T-cell (primary cell): ENCODE data around the gene AGGF1. TPM values are rescaled to one million over a fixed set of nuclear protein-coding genes. Genes with fewer than 3 reads are reported as not detected.

ENCODE experiments used
- ATAC-seq, 4 experiments: fragments of 200-7000 bp in 3 of 4; fragments of 150-1000 bp in 1 of 4; cut with Tn5 transposase; replicated peaks in 1 of 4; 1 replicate in 3 of 4; 2 replicates in 1 of 4; pipeline ENCODE4 v1.10.0; 2021; ENCODE audit warnings: moderate library complexity in 3 of 4, mild to moderate bottlenecking in 2 of 4, moderate number of reproducible peaks in 1 of 4
- CTCF ChIA-PET, 2 donors: fragments of 300-600 bp; sonication (Branson Sonifier 250); formaldehyde crosslinking; loops; one replicate each; lab custom pipeline; 2022; ENCODE audit warnings: antibody characterized with exemption in 2 of 2; lab: Charles Lee
- POLR2A ChIA-PET, 2 donors: fragments of 300-600 bp; sonication (Branson Sonifier 250); formaldehyde crosslinking; loops; one replicate each; lab custom pipeline; 2022; ENCODE audit warnings: antibody characterized with exemption in 2 of 2; lab: Charles Lee
- DNase-seq, 35 experiments: peaks; one replicate each; pipeline versions ENCODE4 v3.0.0 to v3.0.0-alpha.2; 2013 to 2023
- H3K27ac ChIP-seq: one replicate; pipeline ENCODE4 v1.5.1; 2013; ENCODE audit warnings: low read length
- H3K27me3 ChIP-seq, 2 experiments: replicated peaks in 1 of 2; 1 replicate in 1 of 2; 2 replicates in 1 of 2; pipeline versions ENCODE4 v1.6.1 to v1.7.0; 2013; ENCODE audit warnings: low read length in 1 of 2, mixed read lengths in 1 of 2; ENCODE audit not compliant: control insufficient read depth in 2 of 2, insufficient read depth in 2 of 2; ENCODE audit errors: extremely low read depth in 1 of 2
- H3K36me3 ChIP-seq, 2 donors: 1 replicate in 1 of 2; 2 replicates in 1 of 2; pipeline versions ENCODE4 v1.6.1 to v1.7.0; 2013; ENCODE audit warnings: low read length in 1 of 2; ENCODE audit not compliant: control insufficient read depth in 2 of 2, insufficient read depth in 1 of 2; ENCODE audit errors: extremely low read depth in 1 of 2
- H3K4me1 ChIP-seq, 2 experiments: 1 replicate in 1 of 2; 2 replicates in 1 of 2; pipeline versions ENCODE4 v1.6.1 to v1.7.0; 2013; ENCODE audit warnings: low read length in 2 of 2, mixed read lengths in 1 of 2; ENCODE audit not compliant: insufficient read depth in 2 of 2, control insufficient read depth in 1 of 2; ENCODE audit errors: extremely low read depth in 1 of 2
- H3K4me3 ChIP-seq, 2 donors: 1 replicate in 1 of 2; 2 replicates in 1 of 2; pipeline versions ENCODE4 v1.5.1 to v1.7.0; 2013; ENCODE audit warnings: mild to moderate bottlenecking in 2 of 2, low read length in 1 of 2, moderate library complexity in 1 of 2; ENCODE audit not compliant: control insufficient read depth in 1 of 2; ENCODE audit errors: extremely low read depth in 1 of 2
- H3K9me3 ChIP-seq: 2 replicates; pipeline ENCODE4 v1.7.0; 2013
- H3K27ac Mint-ChIP-seq, 2 donors: one replicate each; pipeline ENCODE4 v1.8.0; 2020 to 2021; ENCODE audit warnings: mild to moderate bottlenecking in 2 of 2, mixed read lengths in 2 of 2
- H3K27me3 Mint-ChIP-seq, 2 donors: one replicate each; pipeline ENCODE4 v1.8.0; 2021 to 2022; ENCODE audit warnings: mixed read lengths in 2 of 2
- H3K36me3 Mint-ChIP-seq: one replicate; pipeline ENCODE4 v1.8.0; 2021; ENCODE audit warnings: mixed read lengths
- H3K4me1 Mint-ChIP-seq, 3 donors: one replicate each; pipeline ENCODE4 v1.8.0; 2020 to 2022; ENCODE audit warnings: mixed read lengths in 3 of 3, mild to moderate bottlenecking in 1 of 3
- H3K4me3 Mint-ChIP-seq, 3 donors: one replicate each; pipeline ENCODE4 v1.8.0; 2020 to 2022; ENCODE audit warnings: mild to moderate bottlenecking in 3 of 3, mixed read lengths in 3 of 3, moderate library complexity in 3 of 3
- H3K9me3 Mint-ChIP-seq, 3 donors: one replicate each; pipeline ENCODE4 v1.8.0; 2020 to 2022; ENCODE audit warnings: mixed read lengths in 3 of 3
- WGBS: methylation state at CpG from one replicate; pipeline ENCODE4 v1.1.5; 2013; ENCODE audit warnings: missing lambda C conversion rate; ENCODE audit not compliant: insufficient coverage; 5-methylcytosine and 5-hydroxymethylcytosine counted together
- total RNA-seq, 35 experiments: library from RNA in 6 of 35; stranded (reverse) in 6 of 35; fragments of 120-200 nt in 1 of 35; gene quantifications; one replicate each; pipeline versions ENCODE4 v1.2.1 to v1.2.4 and lab custom pipeline; 2013 to 2026

AGGF1 gene
- 10 to 100 TPM; 16.7 to 32.7 (median 27.5) TPM for total RNA-seq
- total RNA-seq (2013), result 27.6 TPM
- total RNA-seq (lab: John Stamatoyannopoulos, UW), result 12.5 to 37.9 (median 21.2) reads per million in 29 experiments

GRCh38 chr5:77030097-77031071 is at the start of gene AGGF1:
Gene AGGF1, plus strand, starts transcription at chr5:77030404. Its CDS starts 363 bp downstream, at chr5:77030767.
- Histone ChIP-seq H3K27ac (peak within 1 kb of the TSS; percentile 71), H3K4me1 (peaks cover 4 to 17% of the 10 kb centered on the region in 2 experiments), H3K27me3 (no peaks in the 10 kb centered on the region), H3K9me3 (peaks cover 8% of the 10 kb centered on the region), H3K4me3 (peak within 1 kb of the TSS; percentile 74 to 89), H3K36me3 (peaks cover 0 to 14% of the 10 kb centered on the region in 2 donors)
- H3K36me3 Mint-ChIP-seq, result peaks cover 13% of the 10 kb centered on the region
- H3K4me1 Mint-ChIP-seq, result peaks cover 28 to 46% (median 46%) of the 10 kb centered on the region in 3 donors
- under 1% methylated on average over 81 of the region's 82 CpGs for WGBS
- no peaks in the 10 kb centered on the region for H3K27me3 Mint-ChIP-seq
- CTCF ChIA-PET, result interaction anchor here (0.6 to 2.0 kb wide), 7 partner anchors 14 to 462 kb away, joined by 3 to 9 read pairs (median 4); partner anchors contain the start of gene WDR41 (in 1 of the 2)
- H3K4me3 Mint-ChIP-seq, result peak within 1 kb of the TSS; percentile 76 to 96 (median 94)
- H3K9me3 Mint-ChIP-seq, result peaks cover 6 to 12% (median 10%) of the 10 kb centered on the region in 3 donors
- ATAC-seq (peak; percentile 98 to 99 (median 98)), DNase-seq (peak; percentile 78 to 96 (median 91))
- peak within 1 kb of the TSS; percentile 90 to 94 for H3K27ac Mint-ChIP-seq
- POLR2A ChIA-PET, result interaction anchor here in 1 of 2 donors (0.5 to 0.7 kb wide), 2 partner anchors 57 to 1356 kb away, joined by 3 to 4 read pairs; partner anchors contain the start of gene ZBED3

- no peaks in the 10 kb centered on the region for H3K36me3 ChIP-seq
Measured at GRCh38 chr5:76980518-76981144, 49.6 kb upstream of the AGGF1 start.

GRCh38 chr5:76982450-76982849 is 47.8 kb upstream of the AGGF1 start:
- no peak overlapping the region for H3K27ac Mint-ChIP-seq
- Histone ChIP-seq H3K9me3 (no peaks in the 10 kb centered on the region), H3K4me3 (no peak overlapping the region), H3K27me3 (no peaks in the 10 kb centered on the region), H3K27ac (no peak overlapping the region), H3K4me1 (no peaks in the 10 kb centered on the region), H3K36me3 (no peaks in the 10 kb centered on the region)
- ATAC-seq (no peak), DNase-seq (no peak)
- H3K27me3 Mint-ChIP-seq, result no peaks in the 10 kb centered on the region
- H3K4me1 Mint-ChIP-seq, result no peaks in the 10 kb centered on the region
- no CpG with 5 or more reads among the region's 2 CpGs for WGBS
- no peaks in the 10 kb centered on the region for H3K9me3 Mint-ChIP-seq
- H3K4me3 Mint-ChIP-seq, result no peak overlapping the region
- no peaks in the 10 kb centered on the region for H3K36me3 Mint-ChIP-seq
- ChIA-PET POLR2A (no interaction called here), CTCF (no interaction called here)

More at GRCh38 chr5:76980518-76981144, 49.6 kb upstream of the AGGF1 start:
- no peaks in the 10 kb centered on the region for H3K36me3 Mint-ChIP-seq
- H3K9me3 Mint-ChIP-seq, result no peaks in the 10 kb centered on the region
- ChIA-PET CTCF (no interaction called here), POLR2A (no interaction called here)
- no peaks in the 10 kb centered on the region for H3K27me3 ChIP-seq
- no peak overlapping the region for H3K27ac ChIP-seq
- H3K4me1 Mint-ChIP-seq, result no peaks in the 10 kb centered on the region
- H3K4me1 ChIP-seq, result no peaks in the 10 kb centered on the region
- H3K4me3 ChIP-seq, result no peak overlapping the region
- ATAC-seq (no peak), DNase-seq (no peak)
- 100% methylated on average over 4 of the region's 8 CpGs for WGBS
- H3K27me3 Mint-ChIP-seq, result no peaks in the 10 kb centered on the region
- no peak overlapping the region for H3K27ac Mint-ChIP-seq
- no peak overlapping the region for H3K4me3 Mint-ChIP-seq
- no peaks in the 10 kb centered on the region for H3K9me3 ChIP-seq

- DNase-seq (no peak), ATAC-seq (no peak)
- Histone ChIP-seq H3K27ac (no peak overlapping the region), H3K9me3 (no peaks in the 10 kb centered on the region), H3K27me3 (no peaks in the 10 kb centered on the region), H3K36me3 (no peaks in the 10 kb centered on the region), H3K4me3 (no peak overlapping the region), H3K4me1 (no peaks in the 10 kb centered on the region)
- H3K27me3 Mint-ChIP-seq, result no peaks in the 10 kb centered on the region
- no peaks in the 10 kb centered on the region for H3K4me1 Mint-ChIP-seq
- no peak overlapping the region for H3K4me3 Mint-ChIP-seq
- H3K36me3 Mint-ChIP-seq, result no peaks in the 10 kb centered on the region
- ChIA-PET CTCF (no interaction called here), POLR2A (no interaction called here)
- H3K27ac Mint-ChIP-seq, result no peak overlapping the region
- no peaks in the 10 kb centered on the region for H3K9me3 Mint-ChIP-seq
- 93% methylated on average over 3 of the region's 3 CpGs for WGBS
Measured at GRCh38 chr5:76983468-76983867, 46.7 kb upstream of the AGGF1 start.

- Mint-ChIP-seq H3K27me3 (no peaks in the 10 kb centered on the region), H3K36me3 (no peaks in the 10 kb centered on the region), H3K9me3 (no peaks in the 10 kb centered on the region), H3K27ac (no peak overlapping the region), H3K4me1 (no peaks in the 10 kb centered on the region), H3K4me3 (no peak overlapping the region)
- Histone ChIP-seq H3K36me3 (no peaks in the 10 kb centered on the region), H3K4me3 (no peak overlapping the region), H3K4me1 (no peaks in the 10 kb centered on the region), H3K27ac (no peak overlapping the region), H3K27me3 (no peaks in the 10 kb centered on the region), H3K9me3 (no peaks in the 10 kb centered on the region)
- ChIA-PET CTCF (no interaction called here), POLR2A (no interaction called here)
- no peak for ATAC-seq
- DNase-seq, result no peak
- WGBS, result 72% methylated on average over 3 of the region's 6 CpGs
Measured at GRCh38 chr5:76986825-76987526, 43.2 kb upstream of the AGGF1 start.

GRCh38 chr5:76990899-76991459 is 39.2 kb upstream of the AGGF1 start:
- Histone ChIP-seq H3K9me3 (no peaks in the 10 kb centered on the region), H3K36me3 (no peaks in the 10 kb centered on the region), H3K27ac (no peak overlapping the region), H3K27me3 (no peaks in the 10 kb centered on the region), H3K4me1 (no peaks in the 10 kb centered on the region), H3K4me3 (no peak overlapping the region)
- Mint-ChIP-seq H3K27me3 (peaks cover 3 to 5% of the 10 kb centered on the region in 2 donors), H3K4me1 (no peaks in the 10 kb centered on the region), H3K4me3 (no peak overlapping the region), H3K9me3 (no peaks in the 10 kb centered on the region), H3K36me3 (no peaks in the 10 kb centered on the region), H3K27ac (no peak overlapping the region)
- WGBS, result 70% methylated on average over 4 of the region's 5 CpGs
- POLR2A ChIA-PET, result no interaction called here
- CTCF ChIA-PET, result no interaction called here
- ATAC-seq, result no peak
- DNase-seq, result no peak
